GM12875 (cell line): ENCODE results near the gene KLHL30.

Source experiments
- H3K4me3 ChIP-seq: one replicate; pipeline ENCODE4 v1.5.1; 2011; ENCODE audit warnings: low read depth, low read length, control low read depth
- TF ChIP-seq, protein P1 (sequence below): IDR thresholded peaks from 2 replicates; pipeline ENCODE4 v1.5.1; 2011; ENCODE audit warnings: low read depth, mild to moderate bottlenecking, control low read depth, inconsistent platforms, low read length, moderate library complexity, borderline replicate concordance; ENCODE audit not compliant: insufficient read depth

KLHL30 gene

DNA sequence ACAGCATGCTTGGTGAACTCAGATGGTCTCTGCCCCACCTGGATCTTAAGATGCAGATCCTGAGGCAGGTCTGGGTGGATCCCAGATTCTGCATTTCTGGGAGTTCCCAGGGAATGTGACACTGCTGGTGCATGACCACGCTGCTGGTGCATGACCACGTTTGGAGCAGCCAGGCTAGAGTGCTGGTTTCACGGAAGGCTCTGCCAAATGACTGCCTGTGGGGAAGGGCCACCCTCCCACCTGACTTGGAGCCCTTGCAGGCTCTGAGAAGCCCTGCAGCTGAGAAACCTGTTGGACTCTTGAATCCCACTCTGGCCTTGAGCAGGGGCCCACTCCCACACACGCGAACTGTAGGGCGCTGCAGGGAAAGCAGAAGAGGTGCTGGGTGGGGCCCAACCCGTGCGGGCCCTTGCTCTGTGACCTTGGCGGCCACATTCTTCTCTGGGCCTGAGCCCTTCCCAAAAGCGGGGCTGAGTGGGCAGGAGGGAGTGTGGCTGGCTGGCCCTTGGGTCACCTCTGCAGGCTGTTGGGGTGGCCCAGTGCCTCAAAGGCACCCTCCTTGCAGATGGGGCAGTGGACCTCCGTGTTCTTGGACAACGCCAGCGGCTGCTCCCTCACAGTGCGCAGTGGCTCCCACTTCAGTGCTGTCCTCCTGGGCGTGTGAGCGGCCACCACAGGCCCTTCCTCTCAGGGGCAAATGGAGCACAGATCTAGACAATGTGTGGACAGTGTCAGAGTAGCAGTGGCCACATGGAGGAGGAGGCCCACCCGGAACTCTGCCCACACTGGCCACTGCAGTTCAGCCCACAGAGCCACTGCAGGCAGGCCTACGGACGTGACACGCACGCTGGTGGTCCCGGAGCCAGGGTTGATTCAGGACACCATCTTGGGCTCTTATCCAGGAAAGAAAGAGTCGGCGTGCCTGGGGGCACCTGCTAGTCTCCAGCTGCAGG is 28.2 kb downstream of the KLHL30 start:
- TF ChIP-seq, protein P1, sequence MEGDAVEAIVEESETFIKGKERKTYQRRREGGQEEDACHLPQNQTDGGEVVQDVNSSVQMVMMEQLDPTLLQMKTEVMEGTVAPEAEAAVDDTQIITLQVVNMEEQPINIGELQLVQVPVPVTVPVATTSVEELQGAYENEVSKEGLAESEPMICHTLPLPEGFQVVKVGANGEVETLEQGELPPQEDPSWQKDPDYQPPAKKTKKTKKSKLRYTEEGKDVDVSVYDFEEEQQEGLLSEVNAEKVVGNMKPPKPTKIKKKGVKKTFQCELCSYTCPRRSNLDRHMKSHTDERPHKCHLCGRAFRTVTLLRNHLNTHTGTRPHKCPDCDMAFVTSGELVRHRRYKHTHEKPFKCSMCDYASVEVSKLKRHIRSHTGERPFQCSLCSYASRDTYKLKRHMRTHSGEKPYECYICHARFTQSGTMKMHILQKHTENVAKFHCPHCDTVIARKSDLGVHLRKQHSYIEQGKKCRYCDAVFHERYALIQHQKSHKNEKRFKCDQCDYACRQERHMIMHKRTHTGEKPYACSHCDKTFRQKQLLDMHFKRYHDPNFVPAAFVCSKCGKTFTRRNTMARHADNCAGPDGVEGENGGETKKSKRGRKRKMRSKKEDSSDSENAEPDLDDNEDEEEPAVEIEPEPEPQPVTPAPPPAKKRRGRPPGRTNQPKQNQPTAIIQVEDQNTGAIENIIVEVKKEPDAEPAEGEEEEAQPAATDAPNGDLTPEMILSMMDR, result no peak

DNA sequence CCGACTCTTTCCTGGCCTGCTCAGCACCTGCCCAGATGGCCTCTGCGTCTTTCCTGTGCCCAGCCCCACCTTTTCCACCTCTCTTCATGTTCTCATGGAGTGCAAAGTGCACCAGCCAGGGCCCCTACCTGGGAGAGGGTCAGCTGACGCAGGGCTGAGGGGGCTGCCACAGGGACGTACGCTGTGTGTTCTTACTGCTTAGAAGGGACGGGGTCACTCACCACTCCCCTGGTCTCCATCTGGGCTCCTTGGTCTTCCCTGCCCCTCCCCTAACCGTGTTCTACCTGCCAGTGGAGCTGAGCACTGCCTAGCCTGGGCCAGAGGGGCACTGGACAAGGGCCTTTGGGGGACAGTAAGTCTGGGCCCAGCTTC is 28.9 kb downstream of the KLHL30 start:
- TF ChIP-seq, protein P1, result no peak
- no peak overlapping the region for H3K4me3 ChIP-seq

More for the DNA sequence above, 28.2 kb downstream of the KLHL30 start:
- H3K4me3 ChIP-seq, result no peak overlapping the region

- no peak overlapping the region for H3K4me3 ChIP-seq
- TF ChIP-seq, protein P1, result no peak
Measured at GRCh38 chr2:238167761-238168160, 29.3 kb downstream of the KLHL30 start.

GRCh38 chr2:238168196-238169047 is 30.0 kb downstream of the KLHL30 start:
- no peak overlapping the region for H3K4me3 ChIP-seq
- TF ChIP-seq, protein P1, result no peak

GRCh38 chr2:238169048-238169707 is 30.7 kb downstream of the KLHL30 start:
- no peak overlapping the region for H3K4me3 ChIP-seq
- TF ChIP-seq, protein P1, result no peak

DNA sequence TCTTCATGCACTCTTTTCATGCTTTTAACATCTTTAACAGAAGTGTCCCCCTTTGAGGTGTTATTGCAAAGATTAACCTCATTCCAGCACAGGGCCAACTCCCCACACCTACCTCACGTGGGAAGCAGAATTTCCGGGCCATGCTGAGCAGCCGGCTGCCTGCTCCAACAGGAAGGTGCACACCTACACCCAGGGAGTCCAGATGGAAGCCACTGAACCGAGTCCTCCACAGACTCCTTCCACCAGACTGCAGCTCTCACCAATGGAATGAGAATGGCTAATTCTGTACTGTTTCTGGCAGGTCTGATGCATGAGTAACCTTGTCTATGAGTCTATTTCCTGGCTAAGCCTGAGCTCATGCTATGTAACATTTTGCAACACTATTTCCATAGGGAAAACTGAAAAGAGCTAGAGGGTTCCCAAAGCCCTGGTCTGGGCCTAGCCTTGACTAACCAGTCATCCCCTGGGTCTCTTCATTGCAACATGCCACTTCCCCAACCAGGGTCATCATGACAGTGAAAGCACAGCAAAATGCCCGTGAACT is 31.3 kb downstream of the KLHL30 start:
- no peak overlapping the region for H3K4me3 ChIP-seq

More for the DNA sequence above, 31.3 kb downstream of the KLHL30 start:
- TF ChIP-seq, protein P1, result no peak
